Measurements from ENCODE around the gene NRCAM. TPM values are rescaled to one million over a fixed set of nuclear protein-coding genes. Genes with fewer than 3 reads are reported as not detected.

NRCAM gene
- total RNA-seq, 1 donor from 2014 or later: 0.53 TPM

DNA sequence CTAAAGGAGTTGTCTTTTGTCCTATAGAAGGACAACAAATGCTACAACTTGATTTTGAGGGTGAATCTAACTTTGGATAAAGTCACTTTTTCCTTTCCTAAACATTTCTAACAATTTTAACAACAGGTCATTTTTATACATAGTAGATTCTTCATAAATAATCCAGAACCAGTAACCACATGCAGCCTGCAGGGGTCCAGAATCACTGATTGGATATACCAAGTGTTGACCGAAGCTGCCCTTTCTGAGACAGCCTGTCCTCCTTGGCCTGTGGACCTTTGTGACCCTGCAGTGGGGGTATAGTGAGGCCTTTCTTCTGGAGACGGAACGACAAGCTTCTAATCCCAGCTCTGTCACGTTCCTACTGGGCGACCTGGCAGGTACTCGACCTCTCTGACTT lies 291.3 kb downstream of the NRCAM start:
- H3K4me1 ChIP-seq: no peaks in the 10 kb centered on the region
- no peaks in the 10 kb centered on the region for H3K9me3 ChIP-seq
- H3K27ac ChIP-seq: no peak overlapping the region
- no peaks in the 10 kb centered on the region for H3K36me3 ChIP-seq
- H3K27me3 ChIP-seq: no peaks in the 10 kb centered on the region
- intact Hi-C loops (cut with DNase I): no loop called here
- TF ChIP-seq CTCF (IDR thresholded peaks at IDR 0.05): no peak
- no peak for DNase-seq (ENCODE audit: low spot score in 2 of 2)
- no peak overlapping the region for H3K4me3 ChIP-seq

DNA sequence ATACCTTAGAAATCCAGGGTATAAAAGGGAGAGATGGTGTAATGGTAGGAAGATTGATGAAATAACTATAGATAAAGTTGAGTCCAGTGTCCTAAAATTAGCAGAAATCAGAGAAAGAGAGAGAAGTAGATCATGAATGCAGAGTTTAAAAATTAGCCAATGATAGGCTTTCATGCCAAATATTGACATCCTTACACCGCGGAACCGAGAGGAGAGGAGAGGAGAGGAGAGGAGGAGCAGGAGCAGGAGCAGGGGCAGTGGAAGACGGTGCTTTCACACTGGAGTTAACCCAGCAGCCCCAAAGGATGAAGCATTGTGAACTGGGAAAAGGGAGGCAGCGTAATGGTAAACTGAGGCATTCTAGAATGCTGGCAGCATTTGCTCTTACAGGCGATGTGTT lies 291.9 kb downstream of the NRCAM start:
- Histone ChIP-seq H3K36me3 (no peaks in the 10 kb centered on the region), H3K27ac (no peak overlapping the region), H3K4me1 (no peaks in the 10 kb centered on the region), H3K9me3 (no peaks in the 10 kb centered on the region), H3K27me3 (no peaks in the 10 kb centered on the region), H3K4me3 (no peak overlapping the region)
- intact Hi-C loops (cut with DNase I): no loop called here
- TF ChIP-seq CTCF (IDR thresholded peaks at IDR 0.05): no peak
- DNase-seq (ENCODE audit: low spot score in 2 of 2): no peak

DNA sequence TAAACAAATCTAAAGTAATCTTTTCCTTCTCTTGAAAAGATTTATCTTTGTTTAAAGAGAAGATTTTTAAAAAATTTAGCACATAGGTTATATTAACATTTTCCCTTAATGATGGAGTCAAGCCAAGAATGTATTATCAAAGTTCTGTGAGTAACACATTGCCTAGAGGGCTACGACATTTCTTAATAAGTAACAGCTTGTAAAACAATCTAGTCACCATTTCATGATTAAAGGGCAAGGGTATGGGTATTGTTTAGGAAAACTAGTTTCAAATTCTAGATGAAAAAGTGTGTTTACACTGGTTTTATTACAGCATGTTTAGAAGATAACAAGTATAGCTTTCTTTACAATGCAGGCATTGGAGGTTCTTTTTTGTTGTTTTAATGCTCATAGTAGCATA lies 297.5 kb downstream of the NRCAM start:
- DNase-seq (ENCODE audit: low spot score in 2 of 2): no peak
- no peaks in the 10 kb centered on the region for H3K4me1 ChIP-seq
- no peak overlapping the region for H3K4me3 ChIP-seq
- no peaks in the 10 kb centered on the region for H3K9me3 ChIP-seq
- TF ChIP-seq CTCF (IDR thresholded peaks at IDR 0.05): no peak
- intact Hi-C loops (cut with DNase I): no loop called here
- H3K27me3 ChIP-seq: no peaks in the 10 kb centered on the region
- H3K27ac ChIP-seq: no peak overlapping the region
- no peaks in the 10 kb centered on the region for H3K36me3 ChIP-seq

- DNase-seq (ENCODE audit: low spot score in 2 of 2): no peak
- Histone ChIP-seq H3K27ac (no peak overlapping the region), H3K9me3 (no peaks in the 10 kb centered on the region), H3K27me3 (no peaks in the 10 kb centered on the region), H3K36me3 (no peaks in the 10 kb centered on the region), H3K4me1 (no peaks in the 10 kb centered on the region), H3K4me3 (no peak overlapping the region)
- intact Hi-C loops (cut with DNase I): no loop called here
- TF ChIP-seq CTCF (IDR thresholded peaks at IDR 0.05): no peak
Measured at GRCh38 chr7:108157606-108158335, 298.5 kb downstream of the NRCAM start.

- Histone ChIP-seq H3K27me3 (no peaks in the 10 kb centered on the region), H3K9me3 (no peaks in the 10 kb centered on the region), H3K4me3 (no peak overlapping the region), H3K4me1 (no peaks in the 10 kb centered on the region), H3K27ac (no peak overlapping the region), H3K36me3 (no peaks in the 10 kb centered on the region)
- no peak for TF ChIP-seq CTCF (IDR thresholded peaks at IDR 0.05)
- no peak for DNase-seq (ENCODE audit: low spot score in 2 of 2)
- intact Hi-C loops (cut with DNase I): no loop called here
Measured at GRCh38 chr7:108156897-108157605, 299.2 kb downstream of the NRCAM start.

All from ascending aorta (tissue), 2 donors.